ENCODE results near the gene AOX1.

AOX1 gene

GRCh38 chr2:200679127-200679526, 93.3 kb downstream of the AOX1 start:
- H3K4me1 ChIP-seq (ENCODE audit: control insufficient read depth, insufficient read depth, low read length) = no peaks in the 10 kb centered on the region
- TF ChIP-seq, protein P1, sequence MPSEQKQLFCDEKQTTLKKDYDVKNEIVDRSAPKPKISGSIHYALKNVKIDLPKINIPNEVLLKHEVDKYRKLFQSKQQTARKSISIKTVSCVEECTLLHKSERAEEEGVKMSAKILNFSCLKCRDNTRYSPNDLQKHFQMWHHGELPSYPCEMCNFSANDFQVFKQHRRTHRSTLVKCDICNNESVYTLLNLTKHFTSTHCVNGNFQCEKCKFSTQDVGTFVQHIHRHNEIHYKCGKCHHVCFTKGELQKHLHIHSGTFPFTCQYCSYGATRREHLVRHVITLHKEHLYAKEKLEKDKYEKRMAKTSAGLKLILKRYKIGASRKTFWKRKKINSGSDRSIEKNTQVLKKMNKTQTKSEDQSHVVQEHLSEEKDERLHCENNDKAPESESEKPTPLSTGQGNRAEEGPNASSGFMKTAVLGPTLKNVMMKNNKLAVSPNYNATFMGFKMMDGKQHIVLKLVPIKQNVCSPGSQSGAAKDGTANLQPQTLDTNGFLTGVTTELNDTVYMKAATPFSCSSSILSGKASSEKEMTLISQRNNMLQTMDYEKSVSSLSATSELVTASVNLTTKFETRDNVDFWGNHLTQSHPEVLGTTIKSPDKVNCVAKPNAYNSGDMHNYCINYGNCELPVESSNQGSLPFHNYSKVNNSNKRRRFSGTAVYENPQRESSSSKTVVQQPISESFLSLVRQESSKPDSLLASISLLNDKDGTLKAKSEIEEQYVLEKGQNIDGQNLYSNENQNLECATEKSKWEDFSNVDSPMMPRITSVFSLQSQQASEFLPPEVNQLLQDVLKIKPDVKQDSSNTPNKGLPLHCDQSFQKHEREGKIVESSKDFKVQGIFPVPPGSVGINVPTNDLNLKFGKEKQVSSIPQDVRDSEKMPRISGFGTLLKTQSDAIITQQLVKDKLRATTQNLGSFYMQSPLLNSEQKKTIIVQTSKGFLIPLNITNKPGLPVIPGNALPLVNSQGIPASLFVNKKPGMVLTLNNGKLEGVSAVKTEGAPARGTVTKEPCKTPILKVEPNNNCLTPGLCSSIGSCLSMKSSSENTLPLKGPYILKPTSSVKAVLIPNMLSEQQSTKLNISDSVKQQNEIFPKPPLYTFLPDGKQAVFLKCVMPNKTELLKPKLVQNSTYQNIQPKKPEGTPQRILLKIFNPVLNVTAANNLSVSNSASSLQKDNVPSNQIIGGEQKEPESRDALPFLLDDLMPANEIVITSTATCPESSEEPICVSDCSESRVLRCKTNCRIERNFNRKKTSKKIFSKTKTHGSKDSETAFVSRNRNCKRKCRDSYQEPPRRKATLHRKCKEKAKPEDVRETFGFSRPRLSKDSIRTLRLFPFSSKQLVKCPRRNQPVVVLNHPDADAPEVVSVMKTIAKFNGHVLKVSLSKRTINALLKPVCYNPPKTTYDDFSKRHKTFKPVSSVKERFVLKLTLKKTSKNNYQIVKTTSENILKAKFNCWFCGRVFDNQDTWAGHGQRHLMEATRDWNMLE (tag by site-specific recombination; conservative IDR thresholded peaks at IDR 0.05; ENCODE audit: low read depth) = no peak
- TF ChIP-seq ZFP41 (tag by site-specific recombination; IDR thresholded peaks at IDR 0.05; ENCODE audit: borderline replicate concordance) (no peak), SCRT1 (tag by site-specific recombination; IDR thresholded peaks at IDR 0.05; ENCODE audit: borderline replicate concordance) (no peak), GLI2 (tag by site-specific recombination; IDR thresholded peaks at IDR 0.05; ENCODE audit: borderline replicate concordance, low read depth) (no peak), ZNF501 (tag by site-specific recombination; IDR thresholded peaks at IDR 0.05) (no peak), SALL2 (tag by site-specific recombination; IDR thresholded peaks at IDR 0.05; ENCODE audit: borderline replicate concordance) (no peak), GLI4 (tag by site-specific recombination; IDR thresholded peaks at IDR 0.05) (no peak), ZNF175 (tag by site-specific recombination; IDR thresholded peaks at IDR 0.05) (no peak), ZBTB49 (tag by site-specific recombination; IDR thresholded peaks at IDR 0.05; ENCODE audit: low read depth) (no peak)
- TF ChIP-seq, protein P2, sequence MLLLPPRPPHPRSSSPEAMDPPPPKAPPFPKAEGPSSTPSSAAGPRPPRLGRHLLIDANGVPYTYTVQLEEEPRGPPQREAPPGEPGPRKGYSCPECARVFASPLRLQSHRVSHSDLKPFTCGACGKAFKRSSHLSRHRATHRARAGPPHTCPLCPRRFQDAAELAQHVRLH (tag by site-specific recombination; IDR thresholded peaks at IDR 0.05) = no peak
- TF ChIP-seq, protein P3, sequence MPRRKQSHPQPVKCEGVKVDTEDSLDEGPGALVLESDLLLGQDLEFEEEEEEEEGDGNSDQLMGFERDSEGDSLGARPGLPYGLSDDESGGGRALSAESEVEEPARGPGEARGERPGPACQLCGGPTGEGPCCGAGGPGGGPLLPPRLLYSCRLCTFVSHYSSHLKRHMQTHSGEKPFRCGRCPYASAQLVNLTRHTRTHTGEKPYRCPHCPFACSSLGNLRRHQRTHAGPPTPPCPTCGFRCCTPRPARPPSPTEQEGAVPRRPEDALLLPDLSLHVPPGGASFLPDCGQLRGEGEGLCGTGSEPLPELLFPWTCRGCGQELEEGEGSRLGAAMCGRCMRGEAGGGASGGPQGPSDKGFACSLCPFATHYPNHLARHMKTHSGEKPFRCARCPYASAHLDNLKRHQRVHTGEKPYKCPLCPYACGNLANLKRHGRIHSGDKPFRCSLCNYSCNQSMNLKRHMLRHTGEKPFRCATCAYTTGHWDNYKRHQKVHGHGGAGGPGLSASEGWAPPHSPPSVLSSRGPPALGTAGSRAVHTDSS (tag by site-specific recombination; IDR thresholded peaks at IDR 0.05) = no peak
- H3K4me3 ChIP-seq (ENCODE audit: low read depth, low read length) = no peak overlapping the region
- no peak overlapping the region for H3K27ac ChIP-seq (ENCODE audit: extremely low read depth, low read depth, low read length)
- no peaks in the 10 kb centered on the region for H3K9me3 ChIP-seq (ENCODE audit: control insufficient read depth, insufficient read depth, low read depth, low read length)
- ChIA-PET POLR2A (no interaction called here), CTCF (interaction anchor here (0.5 to 1.3 kb wide), 3 partner anchors 46 to 101 kb away, joined by 3 read pairs; no protein-coding TSS in a partner anchor)
- no peaks in the 10 kb centered on the region for H3K36me3 ChIP-seq (ENCODE audit: control insufficient read depth in 2 of 2, insufficient read depth in 1 of 2, low read length in 2 of 2)

- H3K9me3 ChIP-seq (ENCODE audit: control insufficient read depth, insufficient read depth, low read depth, low read length) = no peaks in the 10 kb centered on the region
- no peaks in the 10 kb centered on the region for H3K36me3 ChIP-seq (ENCODE audit: control insufficient read depth in 2 of 2, insufficient read depth in 1 of 2, low read length in 2 of 2)
- ChIA-PET POLR2A (no interaction called here), CTCF (interaction anchor here (0.5 to 1.3 kb wide), 2 partner anchors 46 to 101 kb away, joined by 3 read pairs; no protein-coding TSS in a partner anchor)
- H3K4me3 ChIP-seq (ENCODE audit: low read depth, low read length) = no peak overlapping the region
- no peak overlapping the region for H3K27ac ChIP-seq (ENCODE audit: extremely low read depth, low read depth, low read length)
- H3K4me1 ChIP-seq (ENCODE audit: control insufficient read depth, insufficient read depth, low read length) = no peaks in the 10 kb centered on the region
- TF ChIP-seq ZNF548 (tag by site-specific recombination; IDR thresholded peaks at IDR 0.05) (no peak), ZNF707 (tag by site-specific recombination; IDR thresholded peaks at IDR 0.05) (no peak), ZNF670 (tag by site-specific recombination; IDR thresholded peaks at IDR 0.05; ENCODE audit: low read depth) (no peak), SP2 (tag by site-specific recombination; IDR thresholded peaks at IDR 0.05) (no peak)
Observed at GRCh38 chr2:200679535-200679934, 93.7 kb downstream of the AOX1 start.
